Stimulated activated CD4-positive, alpha-beta T cell treated with anti-CD3 and anti-CD28 coated beads, TNF-alpha, amount 100 ng/mL, for 4 hours (primary cell): Measurements from ENCODE around the gene FRMD1.

Source experiments
- DNase-seq, 3 experiments: peaks; one replicate each; pipeline ENCODE4 v3.0.0-alpha.2; 2020; ENCODE audit warnings: low read depth in 3 of 3

FRMD1 gene

GRCh38 chr6:168005796-168006195 is 73.2 kb downstream of the FRMD1 start:
- no peak for DNase-seq

GRCh38 chr6:168004945-168005344 is 74.1 kb downstream of the FRMD1 start:
- no peak for DNase-seq

- DNase-seq, result no peak
Measured at GRCh38 chr6:168004023-168004422, 75.0 kb downstream of the FRMD1 start.
